ENCODE data around the gene IFT43.

The IFT43 gene

GRCh38 chr14:76065519-76065918, 80.0 kb downstream of the IFT43 start:
- H3K4me3 ChIP-seq (ENCODE audit: low read length) = no peak overlapping the region
- TF ChIP-seq CTCF (conservative IDR thresholded peaks at IDR 0.05; ENCODE audit: low read depth, low read length) = no peak
- DNase-seq (ENCODE audit: low read depth) = no peak

GRCh38 chr14:76067536-76067935, 82.0 kb downstream of the IFT43 start:
- no peak for TF ChIP-seq CTCF (conservative IDR thresholded peaks at IDR 0.05; ENCODE audit: low read depth, low read length)
- no peak overlapping the region for H3K4me3 ChIP-seq (ENCODE audit: low read length)
- DNase-seq (ENCODE audit: low read depth) = no peak

- no peak overlapping the region for H3K4me3 ChIP-seq (ENCODE audit: low read length)
- TF ChIP-seq CTCF (conservative IDR thresholded peaks at IDR 0.05; ENCODE audit: low read depth, low read length) = no peak
- no peak for DNase-seq (ENCODE audit: low read depth)
Observed at GRCh38 chr14:76073717-76074116, 88.2 kb downstream of the IFT43 start.

- no peak for TF ChIP-seq CTCF (conservative IDR thresholded peaks at IDR 0.05; ENCODE audit: low read depth, low read length)
- no peak for DNase-seq (ENCODE audit: low read depth)
- no peak overlapping the region for H3K4me3 ChIP-seq (ENCODE audit: low read length)
Observed at GRCh38 chr14:76077340-76077739, 91.8 kb downstream of the IFT43 start.

GRCh38 chr14:76078501-76078900, 92.9 kb downstream of the IFT43 start:
- no peak for TF ChIP-seq CTCF (conservative IDR thresholded peaks at IDR 0.05; ENCODE audit: low read depth, low read length)
- no peak for DNase-seq (ENCODE audit: low read depth)
- no peak overlapping the region for H3K4me3 ChIP-seq (ENCODE audit: low read length)

- H3K4me3 ChIP-seq (ENCODE audit: low read length) = no peak overlapping the region
- no peak for DNase-seq (ENCODE audit: low read depth)
Observed at GRCh38 chr14:76080025-76080424, 94.5 kb downstream of the IFT43 start.

GRCh38 chr14:76080471-76080870, 94.9 kb downstream of the IFT43 start:
- no peak for TF ChIP-seq CTCF (conservative IDR thresholded peaks at IDR 0.05; ENCODE audit: low read depth, low read length)
- DNase-seq (ENCODE audit: low read depth) = no peak
- H3K4me3 ChIP-seq (ENCODE audit: low read length) = no peak overlapping the region

More at GRCh38 chr14:76080025-76080424, 94.5 kb downstream of the IFT43 start:
- no peak for TF ChIP-seq CTCF (conservative IDR thresholded peaks at IDR 0.05; ENCODE audit: low read depth, low read length)

Data from retinal pigment epithelial cell (primary cell).